MM.1S (cell line): ENCODE measurements around the gene TMEM204.

Experiments used
- EZH2 ChIP-seq: fragments of 300-600 bp; sonication (generic); optimal IDR thresholded peaks from 2 replicates; pipeline ENCODE3; 2017; ENCODE audit warnings: low read depth, mild to moderate bottlenecking, antibody characterized with exemption, low read length, mixed read lengths
- EZH2phosphoT487 ChIP-seq: fragments of 300-600 bp; sonication (generic); IDR thresholded peaks from 2 replicates; pipeline ENCODE4 v1.6.1; 2018; ENCODE audit warnings: antibody characterized with exemption, low read length
- TF ChIP-seq, protein P1 (sequence below): fragments of 300-600 bp; sonication (generic); IDR thresholded peaks from 2 replicates; pipeline ENCODE4 v1.5.1; 2016; ENCODE audit warnings: antibody characterized with exemption, low read length, mixed read lengths

DNA sequence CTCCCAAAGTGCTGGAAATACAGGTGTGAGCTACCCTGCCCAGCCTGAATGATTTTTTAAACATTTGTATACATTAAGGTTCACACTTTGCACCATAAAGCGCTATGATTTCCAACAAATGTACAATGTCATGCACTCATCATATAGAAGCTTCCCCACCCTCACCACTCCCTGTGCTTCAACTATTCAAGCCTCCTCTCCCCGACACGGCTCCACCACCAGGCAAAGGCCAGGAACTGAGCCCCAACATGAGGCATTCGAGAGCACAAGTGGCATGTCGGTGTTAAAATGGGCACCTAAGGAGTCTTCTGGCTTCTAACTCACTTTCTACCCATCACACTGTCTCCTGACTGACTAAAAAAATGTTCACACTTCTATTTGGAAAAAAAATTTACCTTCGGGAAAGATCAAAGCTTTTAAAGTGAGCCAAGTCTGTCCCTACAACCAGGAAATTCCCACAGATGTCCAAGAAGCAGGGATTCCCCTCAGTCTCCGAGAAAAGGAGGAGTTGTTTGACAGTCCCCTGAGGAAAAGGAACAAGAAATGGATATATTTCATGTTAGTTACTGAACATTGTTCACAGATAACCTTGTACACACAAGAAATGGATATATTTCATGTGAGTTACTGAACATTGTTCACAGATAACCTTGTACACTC lies 37.7 kb downstream of the TMEM204 start:
- TF ChIP-seq, protein P1, sequence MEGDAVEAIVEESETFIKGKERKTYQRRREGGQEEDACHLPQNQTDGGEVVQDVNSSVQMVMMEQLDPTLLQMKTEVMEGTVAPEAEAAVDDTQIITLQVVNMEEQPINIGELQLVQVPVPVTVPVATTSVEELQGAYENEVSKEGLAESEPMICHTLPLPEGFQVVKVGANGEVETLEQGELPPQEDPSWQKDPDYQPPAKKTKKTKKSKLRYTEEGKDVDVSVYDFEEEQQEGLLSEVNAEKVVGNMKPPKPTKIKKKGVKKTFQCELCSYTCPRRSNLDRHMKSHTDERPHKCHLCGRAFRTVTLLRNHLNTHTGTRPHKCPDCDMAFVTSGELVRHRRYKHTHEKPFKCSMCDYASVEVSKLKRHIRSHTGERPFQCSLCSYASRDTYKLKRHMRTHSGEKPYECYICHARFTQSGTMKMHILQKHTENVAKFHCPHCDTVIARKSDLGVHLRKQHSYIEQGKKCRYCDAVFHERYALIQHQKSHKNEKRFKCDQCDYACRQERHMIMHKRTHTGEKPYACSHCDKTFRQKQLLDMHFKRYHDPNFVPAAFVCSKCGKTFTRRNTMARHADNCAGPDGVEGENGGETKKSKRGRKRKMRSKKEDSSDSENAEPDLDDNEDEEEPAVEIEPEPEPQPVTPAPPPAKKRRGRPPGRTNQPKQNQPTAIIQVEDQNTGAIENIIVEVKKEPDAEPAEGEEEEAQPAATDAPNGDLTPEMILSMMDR: no peak
- TF ChIP-seq EZH2 (no peak), EZH2phosphoT487 (no peak)
